H1 (cell line): ENCODE results near the gene C1orf50. TPM values are rescaled to one million over a fixed set of nuclear protein-coding genes. Genes with fewer than 3 reads are reported as not detected.

ENCODE experiments used
- ASH2L ChIP-seq: fragments of 200-600, 300-600 bp; sonication (generic); IDR thresholded peaks from one replicate; pipeline ENCODE4 v1.7.1; 2017; ENCODE audit warnings: low read length
- CEBPB ChIP-seq: IDR thresholded peaks from 2 replicates; pipeline ENCODE4 v1.6.1; 2012; ENCODE audit warnings: low read depth, low read length
- HDAC6 ChIP-seq: IDR thresholded peaks from one replicate; pipeline ENCODE4 v1.7.1; 2012; ENCODE audit warnings: low read depth, mild to moderate bottlenecking, inconsistent platforms, low read length, moderate library complexity
- NRF1 ChIP-seq: IDR thresholded peaks from 2 replicates; pipeline ENCODE4 v1.6.1; 2011; ENCODE audit warnings: mild to moderate bottlenecking, low read depth, low read length, improper control_type of control experiment
- POLR2AphosphoS5 ChIP-seq: IDR thresholded peaks from 2 replicates; pipeline ENCODE4 v1.6.1; 2011; ENCODE audit warnings: low read depth, low read length
- SIX5 ChIP-seq: IDR thresholded peaks from 2 replicates; pipeline ENCODE4 v1.6.1; 2011; ENCODE audit warnings: mild to moderate bottlenecking, low read depth, low read length
- SP2 ChIP-seq: IDR thresholded peaks from 2 replicates; pipeline ENCODE4 v1.6.1; 2012; ENCODE audit warnings: mild to moderate bottlenecking, low read length, inconsistent platforms
- polyA plus RNA-seq, 7 experiments: library from polyadenylated mRNA; depleted of rRNA in 3 of 7; stranded (reverse) in 5 of 7; unstranded in 2 of 7; fragments of >200 nt in 5 of 7; fragments of 200-250 nt in 2 of 7; gene quantifications; 1 replicate in 5 of 7; 2 replicates in 1 of 7; 4 replicates in 1 of 7; pipeline versions ENCODE4 v1.2.1 to v1.2.3, GENCODE V29; 2011 to 2013; ENCODE audit warnings: missing spikeins in 2 of 7, mixed read lengths in 2 of 7
- total RNA-seq: library from RNA; stranded (reverse); fragmentation: NEBNext Ultra II Directional; extraction: Animal tissue kit (Norgen Biotek cat#: 25700); gene quantifications from 2 replicates; pipeline ENCODE4 v1.2.1, GENCODE V29; 2021

The C1orf50 gene
- total and polyA plus RNA-seq, 2 of the 8 experiments (the other 6 are each of a cell fraction or from before 2014, with no cell fraction given) = 3.2 to 7.1 TPM

- TF ChIP-seq ASH2L = no peak
- TF ChIP-seq POLR2AphosphoS5 = no peak
- no peak for TF ChIP-seq CEBPB
- TF ChIP-seq SP2 = no peak
- TF ChIP-seq NRF1 = no peak
- no peak for TF ChIP-seq SIX5
- TF ChIP-seq HDAC6 = no peak
- TF ChIP-seq, all 59 proteins: peak for 0
These were observed 18.1 kb downstream of the C1orf50 start, which contains the start of gene TMEM269 (continued) for GRCh38 chr1:42784946-42785693.
